Measurements from ENCODE around the gene ULK4. TPM values are rescaled to one million over a fixed set of nuclear protein-coding genes. Genes with fewer than 3 reads are reported as not detected.

The ULK4 gene
- total RNA-seq, 1 donor from 2014 or later = 10.2 TPM

- TF ChIP-seq CTCF (IDR thresholded peaks at IDR 0.05; ENCODE audit: unreplicated experiment) = no peak
- H3K4me1 Mint-ChIP-seq (ENCODE audit: unreplicated experiment) = no peaks in the 10 kb centered on the region
These were observed 276.8 kb downstream of the ULK4 start for GRCh38 chr3:41684797-41685735.

GRCh38 chr3:41683666-41684350, 278.1 kb downstream of the ULK4 start:
- Mint-ChIP-seq H3K4me1 (ENCODE audit: unreplicated experiment) (no peaks in the 10 kb centered on the region), H3K9me3 (ENCODE audit: unreplicated experiment) (no peaks in the 10 kb centered on the region), H3K4me3 (ENCODE audit: unreplicated experiment) (no peak overlapping the region), H3K36me3 (ENCODE audit: low read depth, unreplicated experiment) (no peaks in the 10 kb centered on the region), H3K27me3 (ENCODE audit: unreplicated experiment) (no peaks in the 10 kb centered on the region), H3K27ac (ENCODE audit: unreplicated experiment) (no peak overlapping the region)
- no peak for TF ChIP-seq CTCF (IDR thresholded peaks at IDR 0.05; ENCODE audit: unreplicated experiment)
- no peak for DNase-seq (ENCODE audit: low spot score)

More at GRCh38 chr3:41684797-41685735, 276.8 kb downstream of the ULK4 start:
- Mint-ChIP-seq H3K36me3 (ENCODE audit: low read depth, unreplicated experiment) (no peaks in the 10 kb centered on the region), H3K4me3 (ENCODE audit: unreplicated experiment) (no peak overlapping the region), H3K9me3 (ENCODE audit: unreplicated experiment) (no peaks in the 10 kb centered on the region), H3K27me3 (ENCODE audit: unreplicated experiment) (no peaks in the 10 kb centered on the region), H3K27ac (ENCODE audit: unreplicated experiment) (no peak overlapping the region)
- DNase-seq (ENCODE audit: low spot score) = no peak

- no peak overlapping the region for H3K27ac Mint-ChIP-seq (ENCODE audit: unreplicated experiment)
- no peaks in the 10 kb centered on the region for H3K36me3 Mint-ChIP-seq (ENCODE audit: low read depth, unreplicated experiment)
- no peak overlapping the region for H3K4me3 Mint-ChIP-seq (ENCODE audit: unreplicated experiment)
- H3K9me3 Mint-ChIP-seq (ENCODE audit: unreplicated experiment) = no peaks in the 10 kb centered on the region
- TF ChIP-seq CTCF (IDR thresholded peaks at IDR 0.05; ENCODE audit: unreplicated experiment) = no peak
- DNase-seq (ENCODE audit: low spot score) = no peak
- H3K27me3 Mint-ChIP-seq (ENCODE audit: unreplicated experiment) = no peaks in the 10 kb centered on the region
- no peaks in the 10 kb centered on the region for H3K4me1 Mint-ChIP-seq (ENCODE audit: unreplicated experiment)
These were observed 278.9 kb downstream of the ULK4 start for GRCh38 chr3:41682996-41683395.

- Mint-ChIP-seq H3K4me1 (ENCODE audit: unreplicated experiment) (no peaks in the 10 kb centered on the region), H3K36me3 (ENCODE audit: low read depth, unreplicated experiment) (no peaks in the 10 kb centered on the region), H3K27me3 (ENCODE audit: unreplicated experiment) (no peaks in the 10 kb centered on the region), H3K9me3 (ENCODE audit: unreplicated experiment) (no peaks in the 10 kb centered on the region), H3K27ac (ENCODE audit: unreplicated experiment) (no peak overlapping the region), H3K4me3 (ENCODE audit: unreplicated experiment) (no peak overlapping the region)
- no peak for DNase-seq (ENCODE audit: low spot score)
- no peak for TF ChIP-seq CTCF (IDR thresholded peaks at IDR 0.05; ENCODE audit: unreplicated experiment)
These were observed 279.5 kb downstream of the ULK4 start for GRCh38 chr3:41682382-41682781.

GRCh38 chr3:41681479-41681878, 280.4 kb downstream of the ULK4 start:
- Mint-ChIP-seq H3K27me3 (ENCODE audit: unreplicated experiment) (no peaks in the 10 kb centered on the region), H3K27ac (ENCODE audit: unreplicated experiment) (no peak overlapping the region), H3K4me3 (ENCODE audit: unreplicated experiment) (no peak overlapping the region), H3K9me3 (ENCODE audit: unreplicated experiment) (no peaks in the 10 kb centered on the region), H3K4me1 (ENCODE audit: unreplicated experiment) (no peaks in the 10 kb centered on the region), H3K36me3 (ENCODE audit: low read depth, unreplicated experiment) (no peaks in the 10 kb centered on the region)
- TF ChIP-seq CTCF (IDR thresholded peaks at IDR 0.05; ENCODE audit: unreplicated experiment) = no peak
- DNase-seq (ENCODE audit: low spot score) = no peak

Data from endothelial cell (in vitro differentiated cells).